OCI-LY7 (cell line): ENCODE results near the gene DNAJC8. TPM values are rescaled to one million over a fixed set of nuclear protein-coding genes. Genes with fewer than 3 reads are reported as not detected.

ENCODE experiments used
- BruUV-seq: library from RNA; stranded (reverse); fragments of 400-500 nt; replicated peaks from 2 replicates; lab custom pipeline; 2021; lab: Mats Ljungman, UMichigan
- CTCF ChIA-PET: fragments of 300-600 bp; sonication (Branson Sonifier 250); formaldehyde crosslinking; loops from one replicate; lab custom pipeline; 2022; ENCODE audit warnings: antibody characterized with exemption; ENCODE audit not compliant: unreplicated experiment; lab: Charles Lee
- POLR2A ChIA-PET: fragments of 300-600 bp; sonication (Branson Sonifier 250); formaldehyde crosslinking; loops from one replicate; lab custom pipeline; 2022; ENCODE audit warnings: antibody characterized with exemption; lab: Charles Lee
- DNase-seq: peaks from one replicate; pipeline ENCODE4 v3.0.0-alpha.2; 2015; ENCODE audit warnings: low spot score
- H2AFZ ChIP-seq: fragments of 200-600 bp; sonication (generic), shearing (Covaris generic); 2 replicates; pipeline ENCODE4 v1.6.1; 2014; ENCODE audit warnings: mild to moderate bottlenecking, antibody characterized with exemption, low read length, moderate library complexity
- H3K27ac ChIP-seq: fragments of 200-600 bp; sonication (generic); 2 replicates; pipeline ENCODE4 v1.5.1; 2014; ENCODE audit warnings: mixed run types, low read depth, mild to moderate bottlenecking, moderate library complexity, low read length, inconsistent platforms; ENCODE audit not compliant: poor library complexity, severe bottlenecking
- H3K36me3 ChIP-seq: fragments of 200-600 bp; sonication (generic); 2 replicates; pipeline ENCODE4 v1.6.1; 2014; ENCODE audit warnings: mild to moderate bottlenecking, antibody characterized with exemption, low read length, moderate library complexity, mixed read lengths; ENCODE audit not compliant: insufficient read depth
- H3K4me1 ChIP-seq: fragments of 200-600 bp; sonication (generic); 2 replicates; pipeline ENCODE4 v1.5.1; 2014; ENCODE audit warnings: mild to moderate bottlenecking, low read length; ENCODE audit not compliant: insufficient read depth, poor library complexity, severe bottlenecking
- H3K4me2 ChIP-seq: fragments of 200-600 bp; sonication (generic); 2 replicates; pipeline ENCODE4 v1.6.1; 2014; ENCODE audit warnings: mild to moderate bottlenecking, low read length
- H3K4me3 ChIP-seq: fragments of 200-600 bp; sonication (generic); 2 replicates; pipeline ENCODE4 v1.5.1; 2014; ENCODE audit warnings: mild to moderate bottlenecking, low read depth, low read length; ENCODE audit not compliant: poor library complexity, severe bottlenecking
- H3K79me2 ChIP-seq: fragments of 200-600 bp; sonication (generic); 2 replicates; pipeline ENCODE4 v1.6.1; 2016; ENCODE audit warnings: low read depth, mild to moderate bottlenecking, low read length, moderate library complexity, mixed read lengths; ENCODE audit not compliant: insufficient read depth
- H3K9me2 ChIP-seq: fragments of 200-600 bp; sonication (generic); 2 replicates; pipeline ENCODE4 v1.6.1; 2016; ENCODE audit warnings: mild to moderate bottlenecking, low read length, mixed read lengths; ENCODE audit not compliant: insufficient read depth
- H3K9me3 ChIP-seq: fragments of 200-600 bp; sonication (generic); 2 replicates; pipeline ENCODE4 v1.6.1; 2014; ENCODE audit warnings: mild to moderate bottlenecking, mixed run types, low read length, mixed read lengths
- H4K20me1 ChIP-seq: fragments of 200-600 bp; sonication (generic); 2 replicates; pipeline ENCODE4 v1.6.1; 2014; ENCODE audit warnings: mild to moderate bottlenecking, antibody characterized with exemption, low read length, moderate library complexity, mixed read lengths; ENCODE audit not compliant: insufficient read depth
- EZH2phosphoT487 ChIP-seq: fragments of 200-600 bp; sonication (generic); IDR thresholded peaks from 2 replicates; pipeline ENCODE4 v1.6.1; 2018; ENCODE audit warnings: low read depth, borderline replicate concordance, mild to moderate bottlenecking, mixed run types, antibody characterized with exemption, low read length, moderate library complexity, mixed read lengths
- intact Hi-C: fragments of 100-400 bp; cut with micrococcal nuclease; formaldehyde crosslinking; loops from one replicate; pipeline ENCODE4 v1.10.0; 2022; ENCODE audit not compliant: unreplicated experiment
- total RNA-seq, 2 experiments: library from RNA; depleted of rRNA in 1 of 2; stranded (reverse); fragments of >200 nt in 1 of 2; shearing (Covaris generic) in 1 of 2; gene quantifications; 2 replicates each; pipeline ENCODE4 v1.2.3, GENCODE V29; 2014 to 2022
- TF ChIP-seq, protein P1 (sequence below): fragments of 200-600 bp; sonication (generic); conservative IDR thresholded peaks from 2 replicates; pipeline ENCODE4 v1.5.1; 2014; ENCODE audit warnings: mild to moderate bottlenecking, antibody characterized with exemption, low read length, moderate library complexity, mixed read lengths

DNAJC8 gene
- total RNA-seq, 2 experiments from 2014 or later = 71.1 to 121 TPM

GRCh38 chr1:28196330-28196729 lies 36.5 kb downstream of the DNAJC8 start:
- Histone ChIP-seq H3K9me3 (no peaks in the 10 kb centered on the region), H3K79me2 (no peaks in the 10 kb centered on the region), H4K20me1 (no peaks in the 10 kb centered on the region), H3K36me3 (peaks cover 40% of the 10 kb centered on the region), H3K4me1 (peaks cover 20% of the 10 kb centered on the region), H3K4me3 (no peak overlapping the region), H3K9me2 (no peaks in the 10 kb centered on the region), H3K4me2 (no peak overlapping the region), H3K27ac (no peak overlapping the region), H2AFZ (no peak overlapping the region)
- no TSS peak for BruUV-seq
- intact Hi-C loops = no loop called here
- TF ChIP-seq, protein P1, sequence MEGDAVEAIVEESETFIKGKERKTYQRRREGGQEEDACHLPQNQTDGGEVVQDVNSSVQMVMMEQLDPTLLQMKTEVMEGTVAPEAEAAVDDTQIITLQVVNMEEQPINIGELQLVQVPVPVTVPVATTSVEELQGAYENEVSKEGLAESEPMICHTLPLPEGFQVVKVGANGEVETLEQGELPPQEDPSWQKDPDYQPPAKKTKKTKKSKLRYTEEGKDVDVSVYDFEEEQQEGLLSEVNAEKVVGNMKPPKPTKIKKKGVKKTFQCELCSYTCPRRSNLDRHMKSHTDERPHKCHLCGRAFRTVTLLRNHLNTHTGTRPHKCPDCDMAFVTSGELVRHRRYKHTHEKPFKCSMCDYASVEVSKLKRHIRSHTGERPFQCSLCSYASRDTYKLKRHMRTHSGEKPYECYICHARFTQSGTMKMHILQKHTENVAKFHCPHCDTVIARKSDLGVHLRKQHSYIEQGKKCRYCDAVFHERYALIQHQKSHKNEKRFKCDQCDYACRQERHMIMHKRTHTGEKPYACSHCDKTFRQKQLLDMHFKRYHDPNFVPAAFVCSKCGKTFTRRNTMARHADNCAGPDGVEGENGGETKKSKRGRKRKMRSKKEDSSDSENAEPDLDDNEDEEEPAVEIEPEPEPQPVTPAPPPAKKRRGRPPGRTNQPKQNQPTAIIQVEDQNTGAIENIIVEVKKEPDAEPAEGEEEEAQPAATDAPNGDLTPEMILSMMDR = no peak
- no peak for TF ChIP-seq EZH2phosphoT487
- ChIA-PET CTCF (interaction anchor here (0.6 kb wide), 1 partner anchor 540 kb away, joined by 12 read pairs; no protein-coding TSS in a partner anchor), POLR2A (interaction anchor here (0.7 kb wide), 1 partner anchor 105 kb away, joined by 6 read pairs; no protein-coding TSS in a partner anchor)
- no peak for DNase-seq

DNA sequence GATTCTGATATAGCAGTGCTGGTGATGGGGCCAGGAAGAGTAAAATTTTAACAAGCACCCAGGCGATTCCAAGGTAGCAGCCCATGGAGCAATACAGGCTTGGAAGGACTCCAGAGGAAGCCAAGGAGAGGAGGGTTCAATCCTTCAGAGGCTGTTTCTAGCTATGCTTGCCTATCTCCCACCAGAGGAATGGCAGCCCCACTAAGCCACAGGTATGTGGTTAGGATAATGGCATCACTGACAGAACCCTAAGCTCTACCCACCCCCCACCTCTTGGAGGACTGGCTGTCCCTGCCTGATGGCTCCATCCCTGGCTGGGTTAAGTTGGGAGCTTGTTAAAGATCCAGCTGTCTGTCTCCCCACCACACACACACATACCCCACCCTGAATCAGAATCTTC lies 37.0 kb downstream of the DNAJC8 start:
- intact Hi-C loops = no loop called here
- Histone ChIP-seq H3K79me2 (no peaks in the 10 kb centered on the region), H2AFZ (no peak overlapping the region), H4K20me1 (no peaks in the 10 kb centered on the region), H3K9me2 (no peaks in the 10 kb centered on the region), H3K4me2 (no peak overlapping the region), H3K36me3 (peaks cover 34% of the 10 kb centered on the region), H3K4me3 (no peak overlapping the region), H3K27ac (no peak overlapping the region), H3K4me1 (peaks cover 20% of the 10 kb centered on the region), H3K9me3 (no peaks in the 10 kb centered on the region)
- ChIA-PET POLR2A (interaction anchor here (0.7 kb wide), 1 partner anchor 105 kb away, joined by 6 read pairs; no protein-coding TSS in a partner anchor), CTCF (interaction anchor here (0.6 kb wide), 2 partner anchors 540 to 689 kb away, joined by 4 to 12 read pairs; no protein-coding TSS in a partner anchor)
- no TSS peak for BruUV-seq
- DNase-seq = no peak
- TF ChIP-seq EZH2phosphoT487 = no peak
- TF ChIP-seq, protein P1 = no peak

DNA sequence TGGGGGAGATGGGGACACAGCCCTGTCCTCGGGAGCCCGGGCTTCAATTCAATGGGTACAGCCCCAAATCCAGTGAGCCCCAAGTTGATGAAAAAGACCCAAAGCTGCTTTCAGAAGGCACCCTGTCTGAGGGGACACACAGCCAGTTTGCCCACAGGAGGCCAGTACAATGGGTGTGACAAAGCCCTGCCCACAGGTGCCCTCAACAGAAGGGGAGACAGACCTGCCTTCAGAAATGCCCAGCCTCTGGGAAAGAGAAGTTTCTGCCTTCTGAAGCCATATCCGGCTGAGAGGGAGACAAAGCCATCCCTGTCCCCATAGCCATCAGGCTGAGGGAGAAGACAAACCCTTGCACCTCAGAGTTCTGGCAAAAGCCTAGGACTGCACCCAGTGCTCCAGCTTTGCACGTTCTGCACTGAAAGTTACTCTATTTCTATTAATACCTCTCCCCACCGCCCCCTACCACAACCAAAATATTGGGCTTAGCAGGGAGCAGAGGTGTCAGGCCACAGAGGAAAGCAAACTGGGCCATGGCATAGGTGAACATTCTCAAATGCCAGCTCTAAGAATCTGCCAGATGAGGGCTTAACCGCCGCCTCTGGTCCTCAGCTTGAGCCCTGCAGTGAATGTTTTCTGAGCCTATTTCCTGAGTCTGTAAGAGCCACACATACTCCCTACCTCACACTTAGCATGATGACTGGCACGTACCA lies 38.3 kb downstream of the DNAJC8 start:
- ChIA-PET CTCF (interaction anchor here (0.6 to 0.8 kb wide), 2 partner anchors 15 to 548 kb away, joined by 3 read pairs; no protein-coding TSS in a partner anchor), POLR2A (no interaction called here)
- Histone ChIP-seq H3K4me2 (no peak overlapping the region), H3K27ac (no peak overlapping the region), H4K20me1 (no peaks in the 10 kb centered on the region), H3K9me3 (no peaks in the 10 kb centered on the region), H3K9me2 (no peaks in the 10 kb centered on the region), H3K4me3 (no peak overlapping the region), H2AFZ (no peak overlapping the region), H3K79me2 (no peaks in the 10 kb centered on the region), H3K36me3 (peaks cover 22% of the 10 kb centered on the region), H3K4me1 (peaks cover 20% of the 10 kb centered on the region)
- TF ChIP-seq EZH2phosphoT487 = no peak
- TF ChIP-seq, protein P1 = no peak
- DNase-seq = no peak
- no TSS peak for BruUV-seq
- intact Hi-C loops = no loop called here
